HG03064 (cell line): ENCODE measurements around the gene MFRP.

Experiments
- ATAC-seq: cut with Tn5 transposase; IDR thresholded peaks from one replicate; pipeline ENCODE4 v1.9.1; 2021; ENCODE audit warnings: low read depth; ENCODE audit not compliant: unreplicated experiment

The MFRP gene

GRCh38 chr11:119319136-119319699 lies 27.3 kb downstream of the MFRP start:
- ATAC-seq, result no peak

DNA sequence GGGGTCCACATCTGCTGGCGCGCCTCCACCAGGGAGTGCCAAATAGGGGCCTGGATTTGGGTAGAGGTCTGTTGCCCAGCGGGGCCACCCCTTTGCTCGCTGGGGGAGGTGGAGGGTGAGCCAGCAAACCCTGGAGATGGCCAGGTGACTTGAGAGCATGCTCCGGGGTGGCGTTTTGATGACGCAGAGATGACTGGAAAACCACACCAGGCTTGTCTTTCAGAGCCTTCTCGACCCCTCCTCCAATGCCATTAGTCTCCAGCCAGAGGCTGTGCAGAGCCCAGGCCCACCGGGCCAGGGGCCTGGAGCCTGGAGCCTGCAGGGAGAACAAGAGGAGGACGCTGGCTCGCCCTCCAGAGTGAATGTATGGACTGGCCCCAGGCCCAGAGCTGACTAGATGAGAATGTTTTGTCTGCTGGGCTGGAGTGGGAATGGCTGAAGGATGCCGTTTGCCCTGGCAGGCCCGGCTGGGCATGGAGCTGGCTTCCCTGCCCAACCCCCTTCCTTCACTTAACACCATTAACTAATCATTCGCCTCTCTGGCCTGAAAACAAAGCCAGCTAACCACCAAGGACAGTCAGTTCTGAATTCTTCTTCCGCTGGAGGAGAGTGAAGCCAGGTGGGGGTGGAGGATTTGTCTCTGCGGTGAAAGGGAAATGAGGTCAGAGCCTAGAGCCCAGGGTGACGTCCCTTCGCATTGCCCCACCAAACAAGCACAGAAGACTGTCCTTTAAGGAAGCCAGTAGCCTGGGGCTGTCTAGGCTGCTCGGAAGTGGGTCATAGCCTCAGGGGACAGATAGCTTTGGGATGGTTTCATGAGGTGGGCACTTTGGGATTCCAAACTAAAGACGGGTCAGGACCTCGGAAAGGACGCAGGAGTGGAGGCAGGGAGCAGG lies 28.0 kb downstream of the MFRP start:
- ATAC-seq, result no peak

DNA sequence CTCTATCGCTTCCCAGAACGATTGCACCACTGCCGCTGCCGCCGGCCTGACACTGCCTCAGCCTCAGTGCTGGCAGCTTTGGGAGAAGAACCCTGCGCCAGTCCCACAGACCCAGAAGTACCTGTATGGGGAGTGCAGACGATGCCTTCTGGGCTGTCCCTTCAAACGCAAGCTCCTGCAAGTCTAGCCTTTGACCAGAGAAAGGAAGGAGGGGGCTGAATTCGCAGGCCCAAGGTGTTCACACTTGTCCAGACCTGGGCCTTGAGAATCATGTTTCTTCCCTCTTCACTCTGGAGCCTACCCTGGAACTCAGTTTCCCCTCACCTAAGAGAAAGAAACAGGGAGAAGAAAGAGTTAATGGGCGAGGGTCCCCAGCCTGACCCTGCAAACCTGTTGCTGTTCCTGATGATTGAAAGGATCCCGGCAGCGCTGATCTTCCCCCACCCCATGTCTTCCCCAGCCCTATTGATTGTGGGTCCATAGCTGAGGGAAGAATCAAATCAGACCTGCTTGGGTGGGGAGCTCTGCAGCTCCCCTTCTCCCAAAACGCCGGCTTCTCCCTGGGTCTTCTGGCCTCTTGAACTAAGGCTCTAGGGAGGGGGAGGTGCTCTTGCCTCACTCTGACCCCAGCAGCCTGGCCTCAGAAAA lies 28.8 kb downstream of the MFRP start:
- ATAC-seq, result no peak

DNA sequence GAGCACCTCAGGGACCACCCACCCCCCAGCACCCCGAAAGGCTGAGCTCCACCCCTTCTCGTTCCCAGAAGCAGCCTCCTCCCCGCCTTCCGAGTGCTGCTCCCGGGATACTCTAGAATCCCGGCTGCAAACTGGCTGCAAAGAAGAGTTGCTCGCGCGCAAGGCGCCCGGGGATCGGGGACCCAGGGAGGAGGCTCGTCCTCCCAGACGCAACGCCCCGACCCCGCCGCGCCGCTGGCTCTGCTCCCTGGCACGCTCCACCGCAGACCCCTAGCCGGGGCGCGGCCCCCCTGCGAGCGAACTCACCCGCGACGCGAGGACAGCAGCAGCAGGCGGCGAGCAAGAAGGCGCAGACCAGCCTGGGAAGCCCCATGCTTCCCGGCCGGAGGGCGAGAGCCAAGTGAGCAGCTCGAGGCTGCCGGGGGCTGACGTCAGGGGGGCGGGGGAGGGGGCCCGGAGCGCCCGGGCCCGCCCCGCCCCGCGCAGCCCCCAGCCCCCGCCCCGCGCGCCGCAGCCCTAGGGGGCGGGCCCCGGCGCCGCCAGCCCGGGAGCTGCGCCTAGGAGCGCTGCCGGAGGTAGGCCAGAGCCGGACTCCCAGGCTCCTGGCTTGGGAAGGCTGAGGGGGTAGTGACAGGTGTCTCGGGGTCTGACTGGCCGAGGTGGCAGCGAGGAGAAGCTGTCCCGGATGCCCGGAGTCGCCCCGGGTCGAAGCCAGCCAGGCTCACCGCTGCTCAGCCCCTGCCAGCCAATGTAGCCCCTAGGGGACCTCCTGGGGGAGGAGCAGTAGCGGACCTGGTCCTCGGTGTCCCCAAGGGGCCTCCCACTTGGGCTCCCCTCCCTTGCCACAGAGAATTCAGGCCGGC lies 29.5 kb downstream of the MFRP start, which contains the start of gene MCAM:
TSS of gene MCAM (minus strand) at position 402 of the 863 bp plus-strand sequence. CDS start at position 373, 29 bp downstream.
- no peak for ATAC-seq

DNA sequence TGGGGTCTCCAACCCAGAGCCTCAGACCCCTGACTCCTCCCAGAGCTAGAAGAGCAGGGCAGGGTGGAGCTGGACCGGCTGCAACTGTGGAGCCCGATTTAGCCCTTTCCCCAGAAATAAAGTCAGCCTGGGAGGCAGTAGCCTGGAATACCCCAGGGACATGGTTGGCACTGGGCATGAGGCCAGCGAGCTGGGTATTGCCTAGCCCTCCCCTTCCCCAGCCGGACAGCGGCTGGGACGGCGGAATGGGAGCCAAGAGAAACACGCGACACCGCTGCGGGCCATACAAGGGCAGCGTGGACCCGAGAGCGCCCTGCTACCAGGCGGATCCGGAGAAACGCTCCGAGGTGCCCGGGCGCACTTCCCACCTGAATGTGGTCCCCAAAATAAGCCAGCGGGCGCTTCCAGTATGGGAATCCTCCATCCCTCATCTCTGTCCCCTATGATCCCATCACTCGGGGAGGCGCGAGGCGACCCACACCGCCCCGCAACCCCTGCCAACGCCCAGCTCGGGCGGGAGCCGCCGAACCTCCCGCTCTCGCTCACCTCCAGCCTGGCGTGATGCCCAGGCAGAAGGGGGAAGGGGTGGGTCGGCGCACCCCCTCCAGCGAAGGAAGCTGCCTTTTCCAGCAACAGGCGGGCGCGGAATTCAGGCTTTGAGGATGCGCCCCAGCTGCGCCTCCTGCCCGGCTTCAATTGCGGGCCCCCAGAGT lies 30.3 kb downstream of the MFRP start:
- ATAC-seq, result no peak

DNA sequence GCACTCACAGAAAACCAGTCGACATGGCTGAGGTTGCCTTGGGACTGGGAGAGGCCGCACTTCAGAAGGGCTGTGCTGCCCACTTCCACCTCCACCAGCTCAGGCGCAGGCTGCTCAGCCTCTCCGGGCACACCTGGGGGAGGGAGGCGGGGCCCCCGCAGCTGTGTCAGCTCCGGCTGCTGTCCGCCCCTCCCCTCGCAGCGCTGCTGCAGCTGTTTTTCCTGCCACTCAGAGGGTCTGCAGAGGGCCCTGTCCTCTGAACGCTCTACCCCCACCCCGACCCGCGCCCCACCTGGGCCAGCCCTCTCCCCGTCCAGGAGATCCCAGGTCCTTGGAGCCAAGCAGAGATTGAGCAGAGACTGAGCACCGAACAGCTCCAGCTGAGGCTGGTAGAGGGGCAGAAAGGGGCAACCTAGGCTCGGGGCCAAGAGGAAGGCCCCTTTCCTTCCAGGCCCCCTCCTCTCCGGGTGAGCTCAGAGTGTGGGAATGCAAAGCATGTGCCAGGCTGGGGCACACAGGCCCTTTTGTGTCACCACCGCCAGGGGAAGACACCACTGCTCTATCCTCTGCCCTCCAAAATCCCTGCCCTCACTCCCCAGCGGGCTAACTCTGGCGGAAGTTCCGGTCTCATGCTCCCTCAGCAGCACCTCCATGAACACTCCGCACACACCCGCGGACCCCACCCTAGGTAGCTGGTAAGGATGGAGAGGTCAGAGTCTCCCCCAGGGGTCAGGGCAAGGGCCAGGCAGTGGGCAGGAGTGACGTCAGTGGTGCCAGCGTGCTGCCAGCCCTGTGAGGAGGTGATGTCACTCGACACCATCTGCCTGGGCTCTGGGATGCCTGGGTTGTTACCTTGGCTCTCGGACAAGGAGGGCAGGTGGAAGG lies 31.1 kb downstream of the MFRP start:
- ATAC-seq, result no peak

- no peak for ATAC-seq
Observed at GRCh38 chr11:119314726-119315125, 31.8 kb downstream of the MFRP start.

- ATAC-seq, result no peak
Observed at GRCh38 chr11:119310682-119311052, 35.8 kb downstream of the MFRP start.

GRCh38 chr11:119309953-119310681 lies 36.4 kb downstream of the MFRP start:
- ATAC-seq, result no peak

DNA sequence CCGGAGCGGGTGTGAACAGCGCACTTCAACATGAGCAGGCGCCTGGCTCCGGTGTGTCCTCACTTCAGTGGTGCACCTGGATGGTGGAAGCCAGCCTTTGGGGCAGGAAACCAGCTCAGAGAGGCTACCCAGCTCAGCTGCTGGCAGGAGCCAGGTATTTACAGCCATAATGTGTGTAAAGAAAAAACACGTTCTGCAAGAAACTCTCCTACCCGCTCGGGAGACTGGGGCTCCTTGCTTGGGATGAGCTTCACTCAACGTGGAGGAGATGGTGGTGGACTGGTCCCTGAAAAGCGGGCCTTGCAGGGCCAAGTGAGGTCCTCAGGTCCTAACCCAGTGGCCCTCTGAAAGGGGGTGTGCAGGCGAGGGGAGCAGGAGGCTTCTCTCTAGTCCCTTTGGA lies 37.1 kb downstream of the MFRP start:
- no peak for ATAC-seq

- ATAC-seq, result no peak
Observed at GRCh38 chr11:119307974-119308373, 38.5 kb downstream of the MFRP start.

DNA sequence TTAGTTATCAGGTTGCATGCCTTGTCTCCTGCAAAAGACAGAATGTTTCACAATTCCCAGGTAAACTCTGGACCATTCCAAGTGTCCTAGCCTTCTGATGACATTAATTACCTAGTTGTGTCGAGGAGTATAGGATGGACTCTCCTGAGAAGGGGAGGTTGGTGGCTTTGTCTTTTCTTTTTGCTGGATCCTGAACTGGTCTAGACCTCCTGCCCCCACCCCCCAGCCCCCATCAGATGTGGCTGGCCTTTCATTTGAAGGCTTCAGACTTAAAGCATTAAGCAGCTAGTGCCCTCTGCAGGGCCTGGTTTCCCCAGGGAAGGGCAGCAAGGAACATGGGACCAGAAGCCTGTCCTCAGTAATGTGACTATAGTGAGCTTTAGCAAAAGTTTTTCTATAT lies 39.3 kb downstream of the MFRP start:
- no peak for ATAC-seq

DNA sequence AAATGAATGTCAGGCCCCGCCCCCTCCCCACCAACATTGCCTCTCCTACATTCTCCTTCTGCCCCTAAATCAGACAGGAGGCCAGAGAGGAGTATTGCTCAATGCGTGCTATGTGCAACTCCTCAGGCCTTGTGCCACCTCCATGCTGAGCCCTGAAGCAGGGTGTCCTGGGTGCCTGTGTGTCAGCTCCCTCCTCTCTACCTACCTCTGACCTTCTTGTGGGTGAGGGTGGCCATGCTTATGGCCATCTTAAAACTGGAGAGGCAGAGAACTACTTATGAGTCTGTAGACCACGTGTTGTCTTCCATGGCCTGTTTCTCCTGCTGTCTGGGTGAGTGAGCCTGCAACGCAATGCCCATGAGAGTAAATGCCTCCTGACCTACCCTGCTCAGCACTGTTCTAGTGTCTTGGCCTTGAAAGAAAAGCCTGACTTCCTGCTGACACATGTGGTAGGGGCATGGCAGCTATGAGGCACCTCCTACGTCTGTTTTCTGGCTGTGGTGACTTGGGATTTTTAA lies 40.1 kb downstream of the MFRP start:
- ATAC-seq, result no peak

DNA sequence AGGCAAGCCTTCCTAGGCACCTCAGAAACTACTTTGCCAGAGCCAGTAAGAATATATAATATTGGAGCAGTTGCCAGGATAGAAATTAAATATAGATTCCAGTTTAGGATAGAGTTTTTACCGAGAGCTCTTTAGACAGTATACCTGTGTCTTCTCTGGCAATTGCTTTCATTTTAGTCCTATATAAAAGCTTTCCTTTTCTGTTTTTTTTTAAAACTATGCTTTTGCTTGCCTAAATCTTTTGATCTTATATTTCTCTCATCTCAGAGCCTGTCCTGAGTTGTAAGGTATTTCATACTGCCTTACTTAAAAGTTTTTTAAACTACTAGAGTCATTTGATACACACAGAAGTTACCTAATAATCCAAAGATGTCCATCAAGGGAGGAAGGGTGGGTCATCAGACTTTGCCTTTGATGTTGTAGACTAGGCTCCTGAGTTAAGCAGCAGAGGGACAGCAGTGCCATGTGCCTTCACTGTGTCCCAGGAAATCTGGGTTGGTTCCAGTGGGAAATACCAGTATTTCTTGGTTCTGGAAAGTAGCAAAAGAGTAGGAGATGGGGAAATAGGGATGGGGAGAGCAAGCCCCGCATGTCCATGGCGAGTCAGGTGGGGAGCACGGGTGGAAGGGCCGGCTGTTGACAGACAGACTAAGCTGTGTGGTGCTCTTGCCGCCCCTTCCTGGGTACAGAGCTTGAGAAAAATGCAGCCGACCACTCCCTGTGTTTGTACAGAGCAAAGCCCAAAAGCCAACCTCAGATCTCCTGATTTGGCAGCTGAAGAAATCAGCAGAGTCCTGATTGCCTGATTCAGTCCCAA lies 40.7 kb downstream of the MFRP start:
- no peak for ATAC-seq

GRCh38 chr11:119303227-119303718 lies 43.2 kb downstream of the MFRP start:
- no peak for ATAC-seq

DNA sequence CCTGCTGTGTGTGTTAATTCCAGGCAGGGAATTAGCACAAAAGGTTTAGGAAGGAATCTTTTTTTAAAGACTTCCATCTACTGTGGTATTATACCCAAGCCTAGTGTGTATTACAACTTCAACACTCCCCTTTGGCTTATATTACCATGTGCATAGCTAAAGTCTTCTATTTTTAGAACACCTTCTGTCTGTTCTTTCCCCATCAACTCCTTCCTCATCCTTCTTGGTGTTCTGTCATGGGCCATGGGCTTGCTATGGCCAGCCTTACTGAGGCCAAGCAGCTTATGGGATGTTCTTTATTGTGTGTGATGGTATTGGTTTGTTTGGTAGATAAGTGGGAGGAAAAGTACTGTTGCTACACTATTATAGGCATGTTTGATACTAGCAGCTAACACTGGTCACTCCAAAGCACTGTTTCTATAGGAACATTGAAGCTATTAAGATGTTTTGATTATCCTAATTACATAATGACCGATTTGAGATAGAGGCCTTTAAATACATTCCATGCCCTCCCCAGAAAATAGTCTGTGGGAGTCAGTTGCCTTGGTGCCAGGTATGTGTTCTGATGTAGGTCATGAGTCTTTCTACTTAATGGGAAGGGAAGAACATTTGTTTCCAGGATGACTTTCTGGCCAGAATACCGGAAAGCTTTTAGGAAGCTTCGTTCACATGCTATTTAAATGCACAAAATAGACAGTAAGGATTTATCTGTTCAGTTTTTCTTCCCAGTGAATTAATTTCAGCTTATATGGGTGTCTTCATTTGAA lies 46.1 kb downstream of the MFRP start:
- ATAC-seq, result no peak
